ENCODE measurements around the gene PLTP.

PLTP gene

DNA sequence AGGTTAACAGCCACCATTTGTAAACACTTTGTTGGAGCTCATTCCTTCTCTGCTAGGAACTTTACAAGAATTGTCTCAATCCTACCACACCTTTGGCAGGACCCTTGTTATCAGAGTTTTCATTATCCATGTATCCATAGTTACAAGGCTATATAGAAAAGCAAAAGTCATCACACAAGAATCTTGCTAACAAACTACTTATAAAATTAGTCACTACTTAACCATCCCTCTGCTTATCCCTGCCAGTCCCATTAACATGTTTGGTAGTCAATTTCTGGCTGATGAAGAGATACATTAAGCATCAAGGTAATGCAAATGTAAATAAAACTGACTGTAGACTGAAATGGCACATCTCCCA is 44.2 kb downstream of the PLTP start:
- no peak for DNase-seq

GRCh38 chr20:45867136-45867818 is 44.7 kb downstream of the PLTP start:
- DNase-seq: no peak

- DNase-seq: no peak
Measured at GRCh38 chr20:45866454-45866853, 45.5 kb downstream of the PLTP start.

DNA sequence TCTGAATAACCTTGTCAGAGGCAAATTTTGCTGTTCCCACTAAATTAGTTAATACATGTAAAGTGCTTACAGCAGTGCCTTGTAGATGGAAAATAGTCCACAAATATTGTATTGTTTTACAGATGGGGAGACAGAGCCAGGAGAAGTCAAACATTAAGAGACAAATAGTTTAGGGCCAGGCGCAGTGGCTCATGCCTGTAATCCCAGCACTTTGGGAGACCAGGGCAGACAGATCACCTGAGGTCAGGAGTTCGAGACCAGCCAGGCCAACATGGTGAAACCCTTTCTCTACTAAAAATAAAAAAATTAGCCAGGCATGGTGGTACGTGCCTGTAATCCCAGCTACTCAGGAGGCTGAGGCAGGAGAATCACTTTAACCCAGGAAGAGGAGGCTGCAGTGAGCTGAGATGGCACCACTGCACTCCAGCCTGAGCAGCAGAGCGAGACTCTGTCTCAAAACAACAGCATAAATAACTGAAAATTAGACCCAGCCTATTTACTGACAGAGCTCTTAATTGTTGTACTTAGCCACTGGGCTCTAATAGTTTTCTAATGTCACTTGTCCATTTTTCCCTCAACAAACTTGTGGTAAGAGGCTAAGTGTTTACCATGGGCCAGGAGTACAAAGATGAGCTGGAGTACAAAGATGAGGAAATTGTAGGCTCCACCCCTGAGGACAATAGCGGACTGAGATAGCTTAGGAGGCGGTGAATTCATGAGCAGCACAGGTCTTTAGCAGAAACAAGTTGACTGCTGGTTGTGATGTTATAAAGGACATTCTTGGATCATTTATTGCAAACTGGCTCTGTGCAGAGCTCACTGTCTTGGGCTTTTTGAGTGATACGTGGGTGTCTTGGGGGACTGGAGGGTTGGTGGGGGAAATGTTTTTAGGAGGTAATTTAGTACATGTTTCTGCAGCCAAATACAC is 48.1 kb downstream of the PLTP start:
- no peak for DNase-seq

DNA sequence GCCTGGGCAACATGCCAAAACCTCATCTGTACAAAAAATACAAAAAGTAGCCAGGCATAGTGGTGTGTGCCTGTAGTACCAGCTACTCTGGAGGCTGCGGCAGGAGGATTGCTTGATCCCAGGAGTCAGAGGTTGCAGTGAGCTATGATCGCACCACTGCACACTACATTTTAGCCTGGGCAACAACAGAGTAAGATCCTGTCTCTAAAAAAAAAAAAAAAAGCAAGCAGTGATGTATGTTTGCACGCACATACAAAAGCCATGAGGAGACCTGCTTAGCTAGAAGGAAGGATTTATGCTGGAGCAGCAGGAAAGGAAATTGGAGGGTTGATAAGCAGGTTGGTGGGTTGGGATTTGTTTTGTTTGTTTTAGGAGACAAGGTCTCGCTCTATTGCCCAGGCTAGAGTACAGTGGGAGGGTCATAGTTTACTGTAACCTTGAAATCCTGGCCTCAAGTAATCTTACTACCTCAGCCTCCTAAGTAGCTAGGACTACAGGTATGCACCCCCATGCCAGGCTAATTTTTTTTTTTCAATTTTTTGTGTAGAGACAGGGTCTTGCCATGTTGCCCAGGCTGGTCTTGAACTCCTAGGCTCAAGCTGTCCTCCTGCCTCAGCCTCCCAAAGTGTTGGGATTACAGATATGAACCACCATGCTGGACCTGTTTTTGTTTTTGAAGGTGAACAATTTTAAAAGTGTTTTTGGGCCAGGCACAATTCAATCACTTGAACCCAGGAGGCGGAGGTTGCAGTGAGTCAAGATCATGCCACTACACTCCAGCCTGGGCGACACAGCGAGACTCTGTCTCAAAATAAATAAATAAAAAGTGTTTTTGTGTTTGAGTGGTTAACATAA is 50.5 kb downstream of the PLTP start:
- no peak for DNase-seq

GRCh38 chr20:45860560-45861220 is 51.3 kb downstream of the PLTP start:
- no peak for DNase-seq

DNA sequence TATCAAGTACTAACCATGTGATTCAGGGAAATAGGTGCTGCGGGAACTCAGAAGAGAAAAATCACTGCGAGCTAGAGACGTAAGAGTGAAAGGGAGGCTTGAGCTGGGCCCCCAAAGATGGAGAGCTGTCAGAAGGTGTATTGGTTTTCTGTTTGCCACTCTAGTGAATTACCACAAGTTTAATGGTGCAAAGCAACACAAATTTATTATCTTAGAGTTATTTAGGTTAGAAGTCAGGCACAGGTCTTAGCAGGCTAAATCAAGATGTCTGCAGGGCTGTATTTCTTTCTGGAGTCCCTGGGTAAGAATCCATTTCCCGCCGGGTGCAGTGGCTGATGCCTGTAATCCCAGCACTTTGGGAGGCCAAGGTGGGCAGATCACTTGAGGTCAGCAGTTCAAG is 52.0 kb downstream of the PLTP start:
- DNase-seq: no peak

DNA sequence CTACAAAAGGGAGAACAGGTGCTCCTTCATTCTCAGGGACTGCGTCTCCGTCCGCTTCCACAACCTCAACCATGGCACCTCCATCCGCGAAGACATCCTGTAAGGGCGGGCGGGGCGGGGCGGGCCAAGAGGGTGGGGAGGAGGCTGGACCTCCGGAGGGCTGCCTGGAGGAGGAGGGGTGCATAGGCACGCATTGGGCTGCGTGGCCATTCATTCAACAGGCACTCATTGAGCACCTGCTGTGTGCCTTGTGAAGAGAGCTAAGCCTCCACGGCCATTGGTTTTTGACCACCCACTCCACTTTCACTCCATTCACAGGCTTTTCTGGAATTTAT is 54.1 kb downstream of the PLTP start:
- DNase-seq: no peak

- DNase-seq: peak; percentile 90
Measured at GRCh38 chr20:45857114-45857881, 54.7 kb downstream of the PLTP start, which contains the start of the genes ACOT8 and ZSWIM3. ACOT8 (minus strand) TSS chr20:45857392; CDS start chr20:45857315, 77 bp downstream. ZSWIM3 (plus strand) TSS chr20:45857614; CDS start chr20:45857826, 212 bp downstream.

DNA sequence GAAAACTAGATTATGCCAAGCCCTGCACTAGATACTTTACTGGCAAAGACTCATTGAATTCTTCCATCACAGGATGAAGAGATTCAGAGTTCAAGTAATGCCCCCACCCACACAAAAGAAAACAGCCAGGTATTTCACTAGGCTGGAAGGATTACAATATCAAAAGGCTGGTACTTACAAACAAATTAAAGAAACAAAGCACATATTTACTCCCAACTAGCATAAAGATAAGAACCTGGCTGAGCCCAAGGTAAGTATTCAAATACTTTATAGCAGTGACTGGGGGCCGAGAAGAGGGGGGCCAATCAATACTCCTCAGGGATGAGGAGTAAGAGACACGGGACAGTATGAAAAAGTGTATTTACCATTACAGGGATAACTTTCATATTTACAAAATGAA is 58.5 kb downstream of the PLTP start:
- no peak for DNase-seq

DNA sequence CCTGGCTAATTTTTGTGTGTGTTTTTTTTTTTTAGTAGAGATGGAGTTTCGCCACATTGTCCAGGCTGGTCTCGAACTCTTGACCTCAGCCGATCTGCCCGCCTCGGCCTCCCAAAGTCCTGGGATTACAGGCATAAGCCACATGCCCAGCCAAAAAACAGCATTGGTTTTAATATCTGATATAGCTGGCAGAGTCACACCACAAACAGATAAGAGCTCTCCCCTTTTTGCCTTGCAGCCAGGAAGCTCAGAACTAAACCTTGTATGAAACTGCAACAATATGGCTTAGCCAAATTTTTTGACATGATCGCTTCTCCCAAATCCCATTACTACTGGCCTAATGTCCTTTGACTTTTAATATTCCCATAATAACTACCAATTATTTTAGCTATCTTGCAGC is 59.6 kb downstream of the PLTP start:
- DNase-seq: no peak

DNA sequence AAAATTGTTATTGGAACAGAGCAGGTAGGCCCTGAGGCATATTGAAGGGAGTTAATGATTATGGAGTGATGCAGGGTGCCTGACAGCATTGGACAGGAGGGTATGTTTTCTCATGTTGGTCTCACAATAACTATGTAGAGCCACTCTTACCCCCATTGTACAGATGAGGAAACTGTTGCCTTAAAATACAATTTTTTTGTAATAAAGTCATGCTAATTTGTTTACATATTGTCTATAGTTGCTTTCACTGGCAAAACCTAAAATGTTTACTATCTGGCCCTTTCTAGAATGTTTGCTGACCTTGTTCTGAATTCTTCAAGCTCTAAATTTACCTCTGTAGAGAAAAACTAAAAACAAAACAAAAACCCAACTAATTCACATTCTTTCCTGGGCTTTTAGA is 60.5 kb downstream of the PLTP start:
- no peak for DNase-seq

DNA sequence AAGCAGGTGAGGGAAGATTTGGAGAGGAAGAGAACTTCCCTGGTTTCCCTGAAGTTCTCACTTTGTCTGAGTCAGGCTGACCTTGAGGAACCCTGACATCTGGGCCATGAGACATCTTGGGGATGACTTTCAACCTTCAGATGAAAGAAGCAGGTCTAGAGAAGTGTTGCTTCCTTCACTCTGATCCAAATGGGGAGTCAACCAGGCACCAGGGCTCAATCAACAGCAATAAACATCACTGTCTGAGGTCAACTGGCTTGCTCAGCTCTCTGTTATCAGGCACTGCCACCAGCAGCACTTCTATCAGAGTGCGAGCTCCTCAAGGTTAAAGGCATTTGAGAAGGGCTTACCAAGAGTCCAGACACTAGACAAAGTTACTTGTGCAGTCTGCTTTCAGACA is 61.0 kb downstream of the PLTP start:
- no peak for DNase-seq

DNA sequence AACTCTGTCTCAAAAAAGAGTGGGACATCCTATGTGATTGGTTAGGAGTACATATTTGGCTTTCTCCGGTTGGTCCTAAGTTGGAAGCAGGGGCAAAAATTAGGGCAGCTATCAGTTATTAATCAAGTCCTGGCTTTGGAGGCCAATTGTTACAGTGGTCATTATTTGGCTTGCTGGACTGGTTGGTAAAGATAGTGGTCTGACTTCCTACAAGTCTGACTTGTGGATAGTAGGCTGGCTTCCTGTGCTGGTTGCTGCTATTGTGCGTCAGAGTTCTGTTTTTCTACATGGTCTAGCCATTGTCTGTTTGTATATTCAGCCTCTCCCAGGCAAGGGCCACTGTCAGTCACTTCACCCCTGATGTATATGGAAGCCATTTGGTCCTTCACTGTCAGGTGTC is 61.7 kb downstream of the PLTP start:
- DNase-seq: no peak

GRCh38 chr20:45848969-45849582 is 62.9 kb downstream of the PLTP start:
- no peak for DNase-seq
